A549 (cell line): Measurements from ENCODE around the gene ATRN. TPM values are rescaled to one million over a fixed set of nuclear protein-coding genes. Genes with fewer than 3 reads are reported as not detected.

Source experiments
- ATAC-seq, 2 experiments: fragments of 200-7000 bp in 1 of 2; fragments of >200 bp in 1 of 2; cut with Nextera tagmentation in 1 of 2; cut with Tn5 transposase in 1 of 2; 3 replicates each; pipeline versions ENCODE4 v1.8.0 to v1.9.1; 2018 to 2020; ENCODE audit warnings: mild to moderate bottlenecking in 1 of 2, moderate library complexity in 1 of 2
- CTCF ChIA-PET: fragments of 300-600 bp; sonication (Branson Sonifier 250); formaldehyde crosslinking; extraction: SDS; loops from one replicate; lab custom pipeline; 2021; ENCODE audit warnings: antibody characterized with exemption, inconsistent platforms; lab: Yijun Ruan, JAX
- POLR2A ChIA-PET: fragments of 350-600 bp; formaldehyde crosslinking; extraction: SDS; loops from one replicate; lab custom pipeline; 2021; ENCODE audit warnings: antibody characterized with exemption, inconsistent platforms; lab: Yijun Ruan, JAX
- DNase-seq, 2 experiments: peaks; one replicate each; pipeline versions ENCODE4 v3.0.0 to v3.0.0-alpha.2; 2011 to 2016; ENCODE audit warnings: low read depth in 1 of 2, low spot score in 1 of 2
- FAIRE-seq: peaks from 2 replicates; lab custom pipeline; 2011; peaks lifted over from hg19 to GRCh38; lab: Jason Lieb, UNC
- H3K27ac ChIP-seq, 2 experiments: fragments of >200 bp; sonication (Bioruptor Twin); formaldehyde crosslinking; 3 replicates each; pipeline ENCODE4 v1.5.1; 2016 to 2017
- H3K4me1 ChIP-seq: fragments of >200 bp; sonication (Bioruptor Twin); formaldehyde crosslinking; 3 replicates; pipeline ENCODE4 v1.6.1; 2016
- H3K4me2 ChIP-seq: fragments of >200 bp; sonication (Bioruptor Twin); formaldehyde crosslinking; 3 replicates; pipeline ENCODE4 v1.6.1; 2016
- H3K4me3 ChIP-seq: fragments of >200 bp; sonication (Bioruptor Twin); formaldehyde crosslinking; 3 replicates; pipeline ENCODE4 v1.5.1; 2016
- H3K9me3 ChIP-seq: fragments of >200 bp; sonication (Bioruptor Twin); formaldehyde crosslinking; 3 replicates; pipeline ENCODE4 v1.6.1; 2016
- CBX2 ChIP-seq: fragments of 200-600 bp; sonication (generic); IDR thresholded peaks from 2 replicates; pipeline ENCODE4 v1.6.1; 2016; ENCODE audit warnings: low read depth, mild to moderate bottlenecking, borderline replicate concordance
- CBX8 ChIP-seq: fragments of 200-600 bp; sonication (generic); IDR thresholded peaks from 2 replicates; pipeline ENCODE4 v1.6.1; 2016
- CEBPB ChIP-seq, 2 experiments: fragments of >200 bp in 1 of 2; sonication (Bioruptor Twin) in 1 of 2; formaldehyde crosslinking in 1 of 2; IDR thresholded peaks; 2 replicates each; pipeline ENCODE4 v1.6.1; 2012 to 2016
- ESRRA ChIP-seq: fragments of 150-350 bp; IDR thresholded peaks from 2 replicates; pipeline ENCODE4 v1.6.1; 2014; ENCODE audit warnings: mild to moderate bottlenecking, low read length, borderline replicate concordance
- FOSL2 ChIP-seq, 2 experiments: fragments of 450-650 bp in 1 of 2; fragments of >200 bp in 1 of 2; sonication (Bioruptor Twin) in 1 of 2; formaldehyde crosslinking; IDR thresholded peaks; 2 replicates each; pipeline versions ENCODE4 v1.5.0 to v1.6.1; 2016 to 2020; ENCODE audit warnings: mild to moderate bottlenecking in 1 of 2, moderate library complexity in 1 of 2
- HEYL ChIP-seq: fragments of 250-450 bp; sonication (Bioruptor Pico); IDR thresholded peaks from 2 replicates; pipeline ENCODE4 v1.8.0; 2021; ENCODE audit warnings: mild to moderate bottlenecking, moderate library complexity
- HOXA7 ChIP-seq: fragments of 250-450 bp; sonication (Bioruptor Pico); IDR thresholded peaks from 2 replicates; pipeline ENCODE4 v1.5.0; 2020; ENCODE audit warnings: mild to moderate bottlenecking, moderate library complexity
- PBX3 ChIP-seq: IDR thresholded peaks from 2 replicates; pipeline ENCODE4 v1.6.1; 2012
- PHF8 ChIP-seq: fragments of 200-600 bp; sonication (generic); IDR thresholded peaks from 2 replicates; pipeline ENCODE4 v1.6.1; 2016; ENCODE audit warnings: low read depth, mild to moderate bottlenecking, antibody characterized with exemption, moderate library complexity, borderline replicate concordance
- POLR2AphosphoS2 ChIP-seq: conservative IDR thresholded peaks from 2 replicates; pipeline ENCODE4 v1.6.1; 2012; ENCODE audit warnings: low read length, improper control_type of control experiment, inconsistent platforms
- RARB ChIP-seq: fragments of 250-450 bp; sonication (Bioruptor Pico); IDR thresholded peaks from 2 replicates; pipeline ENCODE4 v1.8.0; 2021; ENCODE audit warnings: mild to moderate bottlenecking, moderate library complexity
- RCOR1 ChIP-seq: fragments of 150-350 bp; IDR thresholded peaks from 2 replicates; pipeline ENCODE4 v1.6.1; 2014; ENCODE audit warnings: antibody characterized with exemption, low read length, low read depth
- RFX5 ChIP-seq: fragments of 450-650 bp; IDR thresholded peaks from 2 replicates; pipeline ENCODE4 v1.7.1; 2014; ENCODE audit warnings: antibody characterized with exemption, mild to moderate bottlenecking, moderate library complexity
- SREBF2 ChIP-seq: fragments of 450-650 bp; IDR thresholded peaks from 2 replicates; pipeline ENCODE4 v1.6.1; 2014; ENCODE audit warnings: mild to moderate bottlenecking, moderate library complexity
- TFCP2L1 ChIP-seq: fragments of 250-450 bp; sonication (Bioruptor Pico); IDR thresholded peaks from 2 replicates; pipeline ENCODE4 v1.5.0; 2021; ENCODE audit warnings: mild to moderate bottlenecking
- ZC3H11A ChIP-seq: fragments of 450-650 bp; IDR thresholded peaks from 2 replicates; pipeline ENCODE4 v1.6.1; 2014; ENCODE audit warnings: antibody characterized with exemption, mild to moderate bottlenecking
- WGBS: methylation state at CpG from one replicate; pipeline ENCODE4 v1.1.6; 2017; ENCODE audit errors: missing lambda C conversion rate; 5-methylcytosine and 5-hydroxymethylcytosine counted together
- polyA plus RNA-seq, 4 experiments: library from polyadenylated mRNA; depleted of rRNA in 3 of 4; stranded (reverse); fragments of >200 nt; fragmentation: RNase III in 1 of 4; extraction: RNeasy Plus Mini Kit Qiagen cat#74134 plus additional on column Dnase treatment in 1 of 4; gene quantifications; 2 replicates in 3 of 4; 3 replicates in 1 of 4; pipeline ENCODE4 v1.2.3, GENCODE V29; 2011 to 2017
- TF ChIP-seq, protein P1 (sequence below): IDR thresholded peaks from 2 replicates; pipeline ENCODE4 v1.6.1; 2012; ENCODE audit warnings: low read depth, borderline replicate concordance
- TF ChIP-seq, protein P2 (sequence below): IDR thresholded peaks from 2 replicates; pipeline ENCODE4 v1.6.1; 2012
- TF ChIP-seq, protein P3 (sequence below): fragments of >200 bp; sonication (Bioruptor Twin); formaldehyde crosslinking; IDR thresholded peaks from 2 replicates; pipeline ENCODE4 v1.6.1; 2016

ATRN gene
- polyA plus RNA-seq, 2 of the 4 experiments (the other 2 are of a cell fraction) = 21.3 to 58.7 TPM

DNA sequence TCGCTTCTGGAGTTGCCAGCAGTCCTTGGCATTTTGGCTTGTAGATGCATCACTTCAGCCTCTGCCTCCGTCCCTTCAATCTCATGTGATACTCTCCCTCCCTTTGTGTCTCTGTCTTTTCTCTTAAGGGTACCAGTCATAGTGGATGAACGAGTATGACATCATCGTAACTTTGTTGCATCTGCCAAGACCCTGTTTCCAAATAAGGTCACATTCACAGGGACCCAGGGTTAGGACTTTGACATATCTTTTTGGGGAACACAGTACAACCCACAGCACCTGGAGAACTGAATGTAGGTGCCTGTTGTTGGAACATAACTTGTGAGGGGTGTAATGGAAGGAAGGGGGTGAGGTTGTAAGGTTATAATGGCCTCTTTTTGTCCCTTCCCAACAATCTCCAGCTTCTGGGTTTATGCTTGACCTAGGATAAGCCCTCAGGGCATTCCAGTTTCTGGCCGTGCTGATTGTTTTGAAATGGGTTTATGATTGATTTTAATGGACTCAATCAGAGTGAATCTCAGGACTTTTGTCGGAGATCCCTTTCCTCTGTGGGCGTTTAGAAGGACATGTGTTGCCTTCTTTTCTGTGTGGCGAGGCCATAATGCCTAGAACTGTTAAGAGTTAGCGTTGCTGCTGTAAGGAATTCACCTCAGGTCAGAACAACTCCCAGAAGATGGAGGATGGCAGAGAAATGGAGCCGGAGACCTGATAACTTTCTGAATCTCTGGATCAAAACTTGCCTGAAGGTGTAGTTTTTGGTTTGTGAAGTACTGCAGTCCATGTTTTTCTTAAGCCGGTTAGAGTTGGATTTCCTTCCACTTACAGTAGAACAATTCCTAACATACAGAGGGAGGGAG, 9.2 kb downstream of the ATRN start:
- FAIRE-seq = no peak
- H3K27ac ChIP-seq = no peak overlapping the region
- no peak for TF ChIP-seq TFCP2L1 (CRISPR knock-in tag)
- TF ChIP-seq, all 56 proteins: peak for 0
- ChIA-PET POLR2A (no interaction called here), CTCF (no interaction called here)
- H3K4me3 ChIP-seq = no peak overlapping the region
- peaks cover 25% of the 10 kb centered on the region for H3K4me1 ChIP-seq
- no peaks in the 10 kb centered on the region for H3K9me3 ChIP-seq
- no peak for DNase-seq
- ATAC-seq = no peak; a peak in 2 of 6 replicates
- WGBS = 80% methylated on average over 11 of the region's 11 CpGs
- H3K4me2 ChIP-seq = no peak overlapping the region

DNA sequence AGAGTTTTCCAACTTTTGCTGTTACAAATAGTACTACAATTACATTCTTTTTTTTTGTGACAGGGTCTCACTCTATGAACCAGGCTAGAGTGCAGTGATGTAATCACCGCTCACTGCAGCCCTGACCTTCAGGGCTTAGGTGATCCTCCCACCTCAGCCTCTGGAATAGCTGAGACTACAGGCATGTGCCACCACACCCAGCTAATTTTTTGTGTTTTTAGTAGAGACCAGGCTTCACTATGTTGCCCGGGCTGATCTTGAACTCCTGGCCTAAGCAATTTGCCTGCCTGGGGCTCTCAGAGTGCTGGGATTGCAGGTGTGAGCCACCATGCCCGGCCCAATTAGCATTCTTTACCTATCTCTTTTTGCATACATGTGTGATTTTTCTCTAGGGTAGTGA, 12.5 kb downstream of the ATRN start:
- FAIRE-seq = no peak
- peak overlapping the region in 1 of 2 experiments; percentile 51; a peak in 2 of 6 replicates for H3K27ac ChIP-seq
- peak overlapping the region; percentile 34 for H3K4me2 ChIP-seq
- ATAC-seq = peak in 1 of 2 experiments; percentile 41; a peak in 2 of 6 replicates
- ChIA-PET POLR2A (interaction anchor here (0.7 kb wide), 1 partner anchor 77 kb away, joined by 3 read pairs; no protein-coding TSS in a partner anchor), CTCF (interaction anchor here (2.0 kb wide), 1 partner anchor 12 kb away, joined by 7 read pairs; no protein-coding TSS in a partner anchor)
- no peak for TF ChIP-seq CBX8
- TF ChIP-seq CBX2 = no peak
- TF ChIP-seq, protein P1, sequence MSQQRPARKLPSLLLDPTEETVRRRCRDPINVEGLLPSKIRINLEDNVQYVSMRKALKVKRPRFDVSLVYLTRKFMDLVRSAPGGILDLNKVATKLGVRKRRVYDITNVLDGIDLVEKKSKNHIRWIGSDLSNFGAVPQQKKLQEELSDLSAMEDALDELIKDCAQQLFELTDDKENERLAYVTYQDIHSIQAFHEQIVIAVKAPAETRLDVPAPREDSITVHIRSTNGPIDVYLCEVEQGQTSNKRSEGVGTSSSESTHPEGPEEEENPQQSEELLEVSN = no peak
- no peak for TF ChIP-seq POLR2AphosphoS2
- TF ChIP-seq ESRRA = no peak
- TF ChIP-seq HEYL (CRISPR knock-in tag) = no peak
- TF ChIP-seq, protein P2, sequence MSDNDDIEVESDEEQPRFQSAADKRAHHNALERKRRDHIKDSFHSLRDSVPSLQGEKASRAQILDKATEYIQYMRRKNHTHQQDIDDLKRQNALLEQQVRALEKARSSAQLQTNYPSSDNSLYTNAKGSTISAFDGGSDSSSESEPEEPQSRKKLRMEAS = no peak
- no peak for TF ChIP-seq HOXA7 (CRISPR knock-in tag)
- TF ChIP-seq, protein P3, sequence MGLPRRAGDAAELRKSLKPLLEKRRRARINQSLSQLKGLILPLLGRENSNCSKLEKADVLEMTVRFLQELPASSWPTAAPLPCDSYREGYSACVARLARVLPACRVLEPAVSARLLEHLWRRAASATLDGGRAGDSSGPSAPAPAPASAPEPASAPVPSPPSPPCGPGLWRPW = no peak
- no peak for TF ChIP-seq RCOR1
- TF ChIP-seq RFX5 = no peak
- TF ChIP-seq PBX3 = no peak
- no peak for TF ChIP-seq RARB (CRISPR knock-in tag)
- TF ChIP-seq ZC3H11A = no peak
- TF ChIP-seq SREBF2 = no peak
- TF ChIP-seq CEBPB (IDR thresholded peaks at IDR 0.05) = no peak
- 78% methylated on average over 3 of the region's 3 CpGs for WGBS
- H3K4me1 ChIP-seq = peaks cover 20% of the 10 kb centered on the region
- peaks cover 16% of the 10 kb centered on the region for H3K9me3 ChIP-seq
- no peak for DNase-seq
- no peak overlapping the region for H3K4me3 ChIP-seq

- peak overlapping the region; percentile 34 for H3K4me2 ChIP-seq
- 0 out of 6 replicates have a peak overlapping the region, but pooled peaks of 1 of the 2 experiments have one; percentile 34 for H3K27ac ChIP-seq
- no peak for DNase-seq
- no peak for FAIRE-seq
- H3K4me3 ChIP-seq = no peak overlapping the region
- POLR2A ChIA-PET = interaction anchor here (0.7 kb wide), 1 partner anchor 77 kb away, joined by 3 read pairs; no protein-coding TSS in a partner anchor
- 23% methylated on average over 1 of the region's 1 CpG for WGBS
- TF ChIP-seq PHF8 (no peak), CEBPB (IDR thresholded peaks at IDR 0.05) (0 out of 4 replicates have a peak, but pooled peaks of 1 of the 2 experiments have one; percentile 5), FOSL2 (IDR thresholded peaks at IDR 0.05) (no peak), FOSL2 (CRISPR knock-in tag; IDR thresholded peaks at IDR 0.05) (peak; percentile 58; the same call in 1 of the 2 replicates)
- peak in 1 of 2 experiments; percentile 38; a peak in 3 of 6 replicates for ATAC-seq
- H3K4me1 ChIP-seq = peaks cover 20% of the 10 kb centered on the region
- CTCF ChIA-PET = interaction anchor here (2.0 kb wide), 1 partner anchor 12 kb away, joined by 7 read pairs; no protein-coding TSS in a partner anchor
- peaks cover 16% of the 10 kb centered on the region for H3K9me3 ChIP-seq
Measured at GRCh38 chr20:3483784-3484183, 13.0 kb downstream of the ATRN start.
